ENCODE measurements around the gene CALM1. TPM values are rescaled to one million over a fixed set of nuclear protein-coding genes. Genes with fewer than 3 reads are reported as not detected.

The CALM1 gene
- total RNA-seq, 1 donor from 2014 or later, result 314 TPM

GRCh38 chr14:90423166-90423565 lies 26.3 kb downstream of the CALM1 start:
- H3K4me1 Mint-ChIP-seq, result peaks cover 4% of the 10 kb centered on the region
- DNase-seq, result no peak
- no peak for TF ChIP-seq CTCF (IDR thresholded peaks at IDR 0.05)
- CTCF ChIA-PET, result no interaction called here
- H3K4me3 Mint-ChIP-seq, result no peak overlapping the region
- intact Hi-C loops (cut with micrococcal nuclease), result no loop called here
- H3K27me3 Mint-ChIP-seq, result peaks cover 5% of the 10 kb centered on the region
- H3K27ac Mint-ChIP-seq, result no peak overlapping the region
- POLR2A ChIA-PET, result no interaction called here
- H3K36me3 Mint-ChIP-seq (ENCODE audit: low read depth), result no peaks in the 10 kb centered on the region
- ATAC-seq (ENCODE audit: low read depth), result no peak
- peaks cover 1% of the 10 kb centered on the region for H3K9me3 Mint-ChIP-seq

DNA sequence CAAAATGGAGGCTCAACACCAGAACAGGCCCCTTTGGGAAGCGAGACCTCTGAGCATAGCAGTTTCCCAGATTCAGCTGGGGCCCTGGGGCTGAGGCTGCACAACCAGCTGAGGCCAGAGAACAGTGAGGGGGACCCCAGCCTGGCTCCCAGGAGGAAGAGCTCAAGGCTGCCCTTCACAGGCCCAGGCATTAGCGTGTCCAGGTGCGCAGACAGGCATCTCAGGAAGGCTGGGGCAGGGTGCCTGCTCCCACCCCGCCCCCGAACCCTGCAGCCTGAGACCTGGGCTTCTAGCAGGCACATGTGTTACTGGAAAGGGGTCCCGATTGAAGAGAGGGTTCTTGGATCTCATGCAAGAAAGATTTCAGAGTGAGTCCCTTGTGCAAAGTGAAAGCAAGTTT lies 27.2 kb downstream of the CALM1 start:
- no peaks in the 10 kb centered on the region for H3K36me3 Mint-ChIP-seq (ENCODE audit: low read depth)
- H3K27ac Mint-ChIP-seq, result no peak overlapping the region
- no peaks in the 10 kb centered on the region for H3K9me3 Mint-ChIP-seq
- TF ChIP-seq CTCF (IDR thresholded peaks at IDR 0.05), result no peak
- H3K27me3 Mint-ChIP-seq, result peaks cover 8% of the 10 kb centered on the region
- ChIA-PET CTCF (no interaction called here), POLR2A (interaction anchor here (0.5 kb wide), 1 partner anchor 16 kb away, joined by 3 read pairs; no protein-coding TSS in a partner anchor)
- H3K4me1 Mint-ChIP-seq, result peaks cover 4% of the 10 kb centered on the region
- intact Hi-C loops (cut with micrococcal nuclease), result no loop called here
- DNase-seq, result no peak
- ATAC-seq (ENCODE audit: low read depth), result no peak
- no peak overlapping the region for H3K4me3 Mint-ChIP-seq

- POLR2A ChIA-PET, result no interaction called here
- Mint-ChIP-seq H3K9me3 (no peaks in the 10 kb centered on the region), H3K4me1 (peaks cover 4% of the 10 kb centered on the region), H3K27ac (no peak overlapping the region), H3K4me3 (no peak overlapping the region), H3K27me3 (peaks cover 8% of the 10 kb centered on the region), H3K36me3 (ENCODE audit: low read depth) (no peaks in the 10 kb centered on the region)
- no peak for TF ChIP-seq CTCF (IDR thresholded peaks at IDR 0.05)
- CTCF ChIA-PET, result no interaction called here
- ATAC-seq (ENCODE audit: low read depth), result no peak
- intact Hi-C loops (cut with micrococcal nuclease), result no loop called here
- DNase-seq, result no peak
Observed at GRCh38 chr14:90424686-90425372, 28.0 kb downstream of the CALM1 start.

- Mint-ChIP-seq H3K9me3 (no peaks in the 10 kb centered on the region), H3K27me3 (peaks cover 8% of the 10 kb centered on the region), H3K4me3 (no peak overlapping the region), H3K36me3 (ENCODE audit: low read depth) (no peaks in the 10 kb centered on the region), H3K4me1 (peaks cover 4% of the 10 kb centered on the region), H3K27ac (no peak overlapping the region)
- POLR2A ChIA-PET, result no interaction called here
- no peak for ATAC-seq (ENCODE audit: low read depth)
- intact Hi-C loops (cut with micrococcal nuclease), result no loop called here
- CTCF ChIA-PET, result no interaction called here
- TF ChIP-seq CTCF (IDR thresholded peaks at IDR 0.05), result no peak
- no peak for DNase-seq
Observed at GRCh38 chr14:90425373-90425879, 28.6 kb downstream of the CALM1 start.

DNA sequence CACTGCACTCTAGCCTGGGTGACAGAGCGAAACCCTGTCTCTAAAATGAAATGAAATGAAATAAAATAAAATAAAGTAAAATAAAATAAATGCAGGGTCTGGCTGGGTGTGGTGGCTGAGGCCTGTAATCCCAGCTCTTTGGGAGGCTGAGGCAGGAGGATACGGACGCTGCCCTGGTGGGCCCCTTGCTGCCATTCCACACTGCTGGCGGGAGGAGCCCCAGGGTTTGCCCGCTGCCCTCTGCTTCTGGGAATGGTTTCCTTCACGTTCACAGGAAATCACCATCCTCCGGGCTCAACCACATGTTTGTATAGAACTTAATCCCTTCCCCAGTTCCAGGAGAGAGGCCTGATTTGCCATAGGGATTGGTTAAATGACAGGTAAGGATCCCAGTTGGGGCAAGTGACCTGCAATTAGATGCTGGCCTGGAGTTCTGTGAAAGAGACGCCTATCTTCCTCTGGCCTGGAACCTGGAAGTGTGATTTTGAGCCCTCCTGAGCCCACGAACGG lies 29.3 kb downstream of the CALM1 start:
- ChIA-PET POLR2A (no interaction called here), CTCF (no interaction called here)
- Mint-ChIP-seq H3K27me3 (peaks cover 8% of the 10 kb centered on the region), H3K4me3 (no peak overlapping the region), H3K36me3 (ENCODE audit: low read depth) (no peaks in the 10 kb centered on the region), H3K4me1 (peaks cover 4% of the 10 kb centered on the region), H3K9me3 (no peaks in the 10 kb centered on the region), H3K27ac (no peak overlapping the region)
- TF ChIP-seq CTCF (IDR thresholded peaks at IDR 0.05), result no peak
- intact Hi-C loops (cut with micrococcal nuclease), result no loop called here
- ATAC-seq (ENCODE audit: low read depth) (no peak), DNase-seq (no peak)

Data from activated B cell treated with CpG ODN at 0.5 μM for 24 hours (primary cell).